Measurements from ENCODE around the gene NFIA.

GRCh38 chr1:61348025-61348665 is 265.8 kb downstream of the NFIA start:
- no peak for TF ChIP-seq CTCF (IDR thresholded peaks at IDR 0.05)
- no peak for TF ChIP-seq POLR2AphosphoS5 (IDR thresholded peaks at IDR 0.05; ENCODE audit: low read depth, low read length)
- no peak for TF ChIP-seq TCF7L2 (IDR thresholded peaks at IDR 0.05; ENCODE audit: low read depth, low read length)
- TF ChIP-seq REST (IDR thresholded peaks at IDR 0.05; ENCODE audit: insufficient read depth in 1 of 2, low read depth in 2 of 2, low read length in 1 of 2), result no peak
- no peak for TF ChIP-seq SIN3A (IDR thresholded peaks at IDR 0.05; ENCODE audit: borderline replicate concordance, insufficient read depth, low read depth, low read length)

Data from Panc1 (cell line).